Mammary epithelial cell (primary cell): ENCODE measurements around the gene QSOX2.

ENCODE experiments used
- EZH2 ChIP-seq: IDR thresholded peaks from 2 replicates; pipeline ENCODE4 v1.6.1; 2012; ENCODE audit warnings: low read length, inconsistent platforms, borderline replicate concordance
- TF ChIP-seq, protein P1 (sequence below), 2 donors: IDR thresholded peaks in 1 of 2; conservative IDR thresholded peaks in 1 of 2; 2 replicates each; pipeline ENCODE4 v1.5.1; 2011 to 2012; ENCODE audit warnings: inconsistent platforms in 2 of 2, low read length in 2 of 2, mild to moderate bottlenecking in 2 of 2, control low read depth in 1 of 2, low read depth in 1 of 2; ENCODE audit not compliant: insufficient read depth in 1 of 2; ENCODE audit errors: extremely low read depth in 1 of 2

DNA sequence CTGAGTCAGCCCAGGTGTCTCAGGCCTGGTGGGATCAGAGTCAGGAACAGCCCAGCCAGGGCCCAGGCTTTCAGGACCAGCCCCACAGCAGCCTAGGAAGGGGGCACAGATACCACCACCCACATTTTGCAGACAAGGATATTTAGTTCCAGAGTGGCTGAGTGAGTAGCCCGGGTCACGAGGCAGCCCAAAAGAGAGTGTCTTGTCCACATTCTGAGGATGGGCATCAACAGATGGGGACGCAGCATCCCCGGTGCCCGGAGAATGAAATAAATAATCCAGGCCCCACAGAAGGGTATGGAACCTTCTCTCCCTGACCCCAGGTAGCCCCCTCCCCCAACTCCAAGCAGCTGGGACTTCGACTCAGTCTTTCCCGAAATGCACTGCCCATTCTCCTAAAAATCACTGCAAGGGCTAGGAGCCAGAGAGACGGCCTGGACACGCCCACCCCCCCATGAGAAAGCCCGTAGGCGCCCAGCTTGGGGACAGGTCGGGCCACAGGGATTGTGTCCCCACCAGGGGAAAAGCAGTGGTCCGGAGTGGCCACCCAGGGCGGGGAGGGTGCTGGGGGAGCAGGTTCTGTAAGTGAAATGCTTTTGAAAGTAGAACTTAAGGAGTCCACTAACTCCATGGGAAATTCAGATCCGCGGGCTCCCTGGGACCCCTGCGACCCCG is 47.5 kb downstream of the QSOX2 start:
- TF ChIP-seq, protein P1, sequence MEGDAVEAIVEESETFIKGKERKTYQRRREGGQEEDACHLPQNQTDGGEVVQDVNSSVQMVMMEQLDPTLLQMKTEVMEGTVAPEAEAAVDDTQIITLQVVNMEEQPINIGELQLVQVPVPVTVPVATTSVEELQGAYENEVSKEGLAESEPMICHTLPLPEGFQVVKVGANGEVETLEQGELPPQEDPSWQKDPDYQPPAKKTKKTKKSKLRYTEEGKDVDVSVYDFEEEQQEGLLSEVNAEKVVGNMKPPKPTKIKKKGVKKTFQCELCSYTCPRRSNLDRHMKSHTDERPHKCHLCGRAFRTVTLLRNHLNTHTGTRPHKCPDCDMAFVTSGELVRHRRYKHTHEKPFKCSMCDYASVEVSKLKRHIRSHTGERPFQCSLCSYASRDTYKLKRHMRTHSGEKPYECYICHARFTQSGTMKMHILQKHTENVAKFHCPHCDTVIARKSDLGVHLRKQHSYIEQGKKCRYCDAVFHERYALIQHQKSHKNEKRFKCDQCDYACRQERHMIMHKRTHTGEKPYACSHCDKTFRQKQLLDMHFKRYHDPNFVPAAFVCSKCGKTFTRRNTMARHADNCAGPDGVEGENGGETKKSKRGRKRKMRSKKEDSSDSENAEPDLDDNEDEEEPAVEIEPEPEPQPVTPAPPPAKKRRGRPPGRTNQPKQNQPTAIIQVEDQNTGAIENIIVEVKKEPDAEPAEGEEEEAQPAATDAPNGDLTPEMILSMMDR (conservative IDR thresholded peaks at IDR 0.05 in 1 of 2, IDR thresholded peaks at IDR 0.05 in 1 of 2; ENCODE audit: extremely low read depth in 1 of 2, insufficient read depth in 1 of 2, low read depth in 1 of 2, low read length in 2 of 2), result no peak
- peak; percentile 66 for TF ChIP-seq EZH2
